Karpas-422 (cell line): ENCODE data around the gene ITGB7. TPM values are rescaled to one million over a fixed set of nuclear protein-coding genes. Genes with fewer than 3 reads are reported as not detected.

Source experiments
- DNase-seq: peaks from one replicate; pipeline ENCODE4 v3.0.0-alpha.2; 2015
- H2AFZ ChIP-seq: fragments of 200-600 bp; sonication (generic); 2 replicates; pipeline ENCODE4 v1.6.1; 2014; ENCODE audit warnings: antibody characterized with exemption, low read length, mixed read lengths
- H3K27ac ChIP-seq: fragments of 200-600 bp; sonication (generic); 2 replicates; pipeline ENCODE4 v1.5.1; 2014; ENCODE audit warnings: mild to moderate bottlenecking, low read length, moderate library complexity
- H3K27me3 ChIP-seq: fragments of 200-600 bp; sonication (generic); 2 replicates; pipeline ENCODE4 v1.6.1; 2014; ENCODE audit warnings: low read length, mixed read lengths
- H3K36me3 ChIP-seq: fragments of 200-600 bp; sonication (generic); 2 replicates; pipeline ENCODE4 v1.6.1; 2014; ENCODE audit warnings: low read length, mixed read lengths; ENCODE audit not compliant: insufficient read depth
- H3K4me1 ChIP-seq: fragments of 200-600 bp; sonication (generic); 2 replicates; pipeline ENCODE4 v1.6.1; 2014; ENCODE audit warnings: mild to moderate bottlenecking, low read length, mixed read lengths
- H3K4me2 ChIP-seq: fragments of 200-600 bp; sonication (generic); 2 replicates; pipeline ENCODE4 v1.6.1; 2014; ENCODE audit warnings: low read length, low read depth, mild to moderate bottlenecking; ENCODE audit not compliant: poor library complexity, severe bottlenecking
- H3K4me3 ChIP-seq: fragments of 200-600 bp; sonication (generic); 2 replicates; pipeline ENCODE4 v1.5.1; 2014; ENCODE audit warnings: mild to moderate bottlenecking, antibody characterized with exemption, low read length, mixed read lengths
- H3K79me2 ChIP-seq: fragments of 200-600 bp; sonication (generic); 2 replicates; pipeline ENCODE4 v1.6.1; 2014; ENCODE audit warnings: mild to moderate bottlenecking, low read length, mixed read lengths
- H3K9ac ChIP-seq: fragments of 200-600 bp; sonication (generic); 2 replicates; pipeline ENCODE4 v1.6.0; 2014; ENCODE audit warnings: low read length
- H3K9me2 ChIP-seq: fragments of 200-600 bp; sonication (generic), shearing (Covaris generic); replicated peaks from 2 replicates; pipeline ENCODE4 v1.6.0; 2014; ENCODE audit warnings: mild to moderate bottlenecking, low read length, moderate library complexity; ENCODE audit not compliant: insufficient read depth
- H3K9me3 ChIP-seq: fragments of 300-700, 200-600 bp; sonication (generic); 2 replicates; pipeline ENCODE4 v1.6.1; 2014; ENCODE audit warnings: low read length, mixed read lengths
- H4K20me1 ChIP-seq: fragments of 200-600 bp; sonication (generic); 2 replicates; pipeline ENCODE4 v1.6.1; 2014; ENCODE audit warnings: mild to moderate bottlenecking, antibody characterized with exemption, low read length, low read depth; ENCODE audit not compliant: insufficient read depth
- total RNA-seq: library from RNA; depleted of rRNA; stranded (reverse); fragments of >200 nt; shearing (Covaris generic); gene quantifications from 2 replicates; pipeline ENCODE4 v1.2.3, GENCODE V29; 2014; ENCODE audit warnings: low replicate concordance

ITGB7 gene
- total RNA-seq, 1 experiment from 2014 or later, result 124 TPM

- Histone ChIP-seq H3K9me2 (no peaks in the 10 kb centered on the region), H3K9ac (peak overlapping the region; percentile 91), H2AFZ (peak overlapping the region; percentile 100), H3K4me1 (peaks cover 29% of the 10 kb centered on the region), H3K4me3 (peak overlapping the region; percentile 67), H3K4me2 (peak overlapping the region; percentile 100), H3K36me3 (no peaks in the 10 kb centered on the region), H3K79me2 (no peaks in the 10 kb centered on the region), H3K27ac (peak overlapping the region; percentile 80), H3K27me3 (0 out of 2 replicates have a peak, but pooled peaks cover 3% of the 10 kb centered on the region), H4K20me1 (no peaks in the 10 kb centered on the region), H3K9me3 (no peaks in the 10 kb centered on the region)
- DNase-seq, result peak; percentile 75
These were observed 14.4 kb upstream of the ITGB7 start for GRCh38 chr12:53221203-53222080.

- peak; percentile 91 for DNase-seq
- Histone ChIP-seq H3K4me2 (peak overlapping the region; percentile 100), H3K27ac (peak overlapping the region; percentile 80), H3K9me3 (no peaks in the 10 kb centered on the region), H4K20me1 (no peaks in the 10 kb centered on the region), H3K36me3 (no peaks in the 10 kb centered on the region), H2AFZ (peak overlapping the region; percentile 100), H3K79me2 (no peaks in the 10 kb centered on the region), H3K9me2 (no peaks in the 10 kb centered on the region), H3K4me1 (peaks cover 33% of the 10 kb centered on the region), H3K27me3 (0 out of 2 replicates have a peak, but pooled peaks cover 3% of the 10 kb centered on the region), H3K9ac (peak overlapping the region; percentile 91), H3K4me3 (peak overlapping the region; percentile 67)
These were observed 13.7 kb upstream of the ITGB7 start for GRCh38 chr12:53220694-53221202.

GRCh38 chr12:53219956-53220693, 13.1 kb upstream of the ITGB7 start:
- Histone ChIP-seq H3K4me3 (peak overlapping the region; percentile 67), H4K20me1 (no peaks in the 10 kb centered on the region), H3K9me3 (no peaks in the 10 kb centered on the region), H3K79me2 (no peaks in the 10 kb centered on the region), H3K27me3 (0 out of 2 replicates have a peak, but pooled peaks cover 3% of the 10 kb centered on the region), H3K9me2 (no peaks in the 10 kb centered on the region), H3K4me1 (peaks cover 33% of the 10 kb centered on the region), H3K4me2 (peak overlapping the region; percentile 100), H3K9ac (peak overlapping the region; percentile 91), H3K27ac (peak overlapping the region; percentile 16; the same call in 1 of the 2 replicates), H3K36me3 (no peaks in the 10 kb centered on the region), H2AFZ (peak overlapping the region; percentile 85)
- peak; percentile 89 for DNase-seq

DNA sequence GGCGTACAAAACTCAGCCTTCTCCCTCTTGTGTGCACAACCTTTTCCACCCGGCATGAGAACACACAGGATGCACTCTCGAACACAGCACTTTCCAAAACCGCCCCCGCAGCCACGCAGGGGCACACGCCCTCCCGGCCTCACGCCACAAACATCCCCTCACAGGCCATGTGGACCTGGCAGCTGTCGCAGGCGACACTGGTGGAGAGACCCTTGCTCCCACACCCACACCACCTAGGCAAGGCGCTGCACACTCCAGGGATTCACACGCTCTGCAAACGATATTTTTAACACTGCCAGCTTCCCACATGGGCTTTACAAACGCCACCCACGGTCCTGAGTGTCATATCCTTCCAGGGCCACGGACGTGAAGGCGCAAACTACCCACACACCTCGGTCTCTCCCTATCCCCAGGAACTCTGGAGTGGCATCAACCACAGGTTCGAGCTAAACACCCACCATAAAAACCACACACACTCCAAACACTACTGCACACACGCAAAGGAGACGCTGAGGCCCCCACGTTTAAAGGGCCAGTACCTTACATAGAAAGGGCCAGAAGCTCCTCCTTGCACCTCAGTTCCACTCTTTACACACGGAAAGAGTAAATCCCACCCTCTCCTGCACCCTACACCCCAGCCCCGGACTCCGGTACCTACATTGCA, 12.4 kb upstream of the ITGB7 start:
- Histone ChIP-seq H3K79me2 (no peaks in the 10 kb centered on the region), H3K27ac (no peak overlapping the region), H3K9me3 (no peaks in the 10 kb centered on the region), H2AFZ (peak overlapping the region; percentile 48; the same call in 1 of the 2 replicates), H3K27me3 (0 out of 2 replicates have a peak, but pooled peaks cover 3% of the 10 kb centered on the region), H3K36me3 (no peaks in the 10 kb centered on the region), H3K9me2 (no peaks in the 10 kb centered on the region), H3K9ac (peak overlapping the region; percentile 91), H3K4me1 (peaks cover 33% of the 10 kb centered on the region), H3K4me2 (peak overlapping the region; percentile 100), H4K20me1 (no peaks in the 10 kb centered on the region), H3K4me3 (peak overlapping the region; percentile 67)
- peak; percentile 58 for DNase-seq

GRCh38 chr12:53218551-53219291, 11.7 kb upstream of the ITGB7 start:
- H3K79me2 ChIP-seq, result no peaks in the 10 kb centered on the region
- H3K36me3 ChIP-seq, result no peaks in the 10 kb centered on the region
- 0 out of 2 replicates have a peak, but pooled peaks cover 3% of the 10 kb centered on the region for H3K27me3 ChIP-seq
- no peaks in the 10 kb centered on the region for H3K9me3 ChIP-seq
- peaks cover 33% of the 10 kb centered on the region for H3K4me1 ChIP-seq
- peak overlapping the region; percentile 91; the same call in 1 of the 2 replicates for H3K9ac ChIP-seq
- no peak overlapping the region for H3K27ac ChIP-seq
- H4K20me1 ChIP-seq, result no peaks in the 10 kb centered on the region
- no peak overlapping the region for H2AFZ ChIP-seq
- H3K4me3 ChIP-seq, result peak overlapping the region; percentile 67; the same call in 1 of the 2 replicates
- H3K9me2 ChIP-seq, result no peaks in the 10 kb centered on the region
- no peak for DNase-seq
- peak overlapping the region; percentile 100 for H3K4me2 ChIP-seq

DNA sequence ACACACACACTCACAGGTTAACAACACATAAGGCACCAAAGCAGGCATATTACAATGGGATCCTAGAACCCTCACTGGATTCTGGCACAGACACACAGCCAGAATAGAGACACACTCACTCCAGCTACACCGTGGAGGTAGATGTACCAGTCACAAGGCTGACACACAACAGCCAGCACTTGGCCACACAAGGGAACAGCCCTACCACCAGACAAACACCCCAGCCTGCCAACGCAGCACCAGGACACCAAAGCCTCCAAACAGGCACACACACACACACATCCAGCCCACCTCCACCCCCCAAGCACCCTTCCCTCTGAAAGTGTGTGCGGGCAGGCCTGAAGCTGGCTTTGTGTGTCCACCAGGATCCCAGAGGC, 10.9 kb upstream of the ITGB7 start:
- Histone ChIP-seq H2AFZ (no peak overlapping the region), H3K9ac (no peak overlapping the region), H3K9me3 (no peaks in the 10 kb centered on the region), H4K20me1 (no peaks in the 10 kb centered on the region), H3K4me3 (no peak overlapping the region), H3K4me2 (no peak overlapping the region), H3K27ac (no peak overlapping the region), H3K9me2 (no peaks in the 10 kb centered on the region), H3K27me3 (0 out of 2 replicates have a peak, but pooled peaks cover 3% of the 10 kb centered on the region), H3K79me2 (no peaks in the 10 kb centered on the region), H3K36me3 (no peaks in the 10 kb centered on the region), H3K4me1 (peaks cover 40% of the 10 kb centered on the region)
- DNase-seq, result no peak

- H3K79me2 ChIP-seq, result no peaks in the 10 kb centered on the region
- H2AFZ ChIP-seq, result no peak overlapping the region
- H3K4me2 ChIP-seq, result no peak overlapping the region
- no peak overlapping the region for H3K4me3 ChIP-seq
- H4K20me1 ChIP-seq, result no peaks in the 10 kb centered on the region
- H3K27me3 ChIP-seq, result 0 out of 2 replicates have a peak, but pooled peaks cover 3% of the 10 kb centered on the region
- peaks cover 41% of the 10 kb centered on the region for H3K4me1 ChIP-seq
- no peak overlapping the region for H3K9ac ChIP-seq
- H3K9me2 ChIP-seq, result no peaks in the 10 kb centered on the region
- no peak for DNase-seq
- H3K9me3 ChIP-seq, result no peaks in the 10 kb centered on the region
- no peak overlapping the region for H3K27ac ChIP-seq
- H3K36me3 ChIP-seq, result no peaks in the 10 kb centered on the region
These were observed 10.2 kb upstream of the ITGB7 start for GRCh38 chr12:53217051-53217930.
